NCI-H2196 treated with DMSO at 0.1 percent for 48 hours (cell line): Measurements from ENCODE around the gene ENPP5.

Experiments used
- DNase-seq: peaks from one replicate; lab custom pipeline; 2025; ENCODE audit not compliant: unreplicated experiment; lab: John Stamatoyannopoulos, UW

Gene ENPP5

GRCh38 chr6:46170357-46171289 lies at the start of gene ENPP5:
ENPP5 (minus strand) TSS chr6:46170980; CDS start chr6:46168262, 2,718 bp downstream.
- DNase-seq: peak; percentile 95

- no peak for DNase-seq
Observed at GRCh38 chr6:46219661-46220060, 48.9 kb upstream of the ENPP5 start.

GRCh38 chr6:46218457-46218856 lies 47.7 kb upstream of the ENPP5 start:
- no peak for DNase-seq

- no peak for DNase-seq
Observed at GRCh38 chr6:46217671-46218131, 46.9 kb upstream of the ENPP5 start.

- DNase-seq: no peak
Observed at GRCh38 chr6:46216879-46217278, 46.1 kb upstream of the ENPP5 start.

- DNase-seq: no peak
Observed at GRCh38 chr6:46215777-46216176, 45.0 kb upstream of the ENPP5 start.

- DNase-seq: no peak
Observed at GRCh38 chr6:46215213-46215612, 44.4 kb upstream of the ENPP5 start.

- DNase-seq: no peak
Observed at GRCh38 chr6:46211917-46212316, 41.1 kb upstream of the ENPP5 start.

GRCh38 chr6:46210294-46210693 lies 39.5 kb upstream of the ENPP5 start:
- no peak for DNase-seq

- DNase-seq: no peak
Observed at GRCh38 chr6:46208303-46208702, 37.5 kb upstream of the ENPP5 start.

GRCh38 chr6:46207174-46207573 lies 36.4 kb upstream of the ENPP5 start:
- DNase-seq: no peak

GRCh38 chr6:46204880-46205650 lies 34.3 kb upstream of the ENPP5 start:
- no peak for DNase-seq

- DNase-seq: no peak
Observed at GRCh38 chr6:46203391-46204177, 32.8 kb upstream of the ENPP5 start.

- no peak for DNase-seq
Observed at GRCh38 chr6:46201702-46202101, 30.9 kb upstream of the ENPP5 start.

GRCh38 chr6:46199387-46199786 lies 28.6 kb upstream of the ENPP5 start:
- no peak for DNase-seq

GRCh38 chr6:46191961-46192360 lies 21.2 kb upstream of the ENPP5 start:
- DNase-seq: no peak

- DNase-seq: no peak
Observed at GRCh38 chr6:46190889-46191288, 20.1 kb upstream of the ENPP5 start.

- DNase-seq: no peak
Observed at GRCh38 chr6:46189726-46190125, 18.9 kb upstream of the ENPP5 start.

GRCh38 chr6:46186583-46186982 lies 15.8 kb upstream of the ENPP5 start:
- no peak for DNase-seq

GRCh38 chr6:46184114-46184513 lies 13.3 kb upstream of the ENPP5 start:
- DNase-seq: no peak

GRCh38 chr6:46175976-46176375 lies 5.2 kb upstream of the ENPP5 start:
- DNase-seq: no peak
